Left colon (tissue), 2 donors: Measurements from ENCODE around the gene UEVLD. TPM values are rescaled to one million over a fixed set of nuclear protein-coding genes. Genes with fewer than 3 reads are reported as not detected.
"Not testable (repeated sequence)": the region's sequence is repeated elsewhere in the genome, so short reads cannot be mapped to it uniquely, and the experiment has no call there.

ENCODE experiments used
- ATAC-seq: fragments of 200-7000 bp; cut with Tn5 transposase; one replicate; pipeline ENCODE4 v1.9.1; 2020; ENCODE audit warnings: mild to moderate bottlenecking, moderate library complexity
- DNase-seq, 2 donors: peaks; one replicate each; pipeline ENCODE4 v3.0.0-alpha.2; 2020
- intact Hi-C, 2 donors: fragments of 100-400 bp; cut with DNase I in 1 of 2; cut with micrococcal nuclease in 1 of 2; formaldehyde crosslinking; loops; one replicate each; pipeline versions ENCODE4 v1.11.2 to v1.14.0; 2022; cut with DNase I, micrococcal nuclease
- total RNA-seq, 2 donors: library from RNA; stranded (reverse); fragmentation: NEBNext Ultra II Directional; extraction: Animal tissue kit (Norgen Biotek cat#: 25700); gene quantifications; one replicate each; pipeline ENCODE4 v1.2.1, GENCODE V29; 2021
- donor health status: DM: no; HTN: no; CAD: no.
- donor health status: DM: yes; HTN: yes; CAD: no.

The UEVLD gene
- total RNA-seq, 2 donors from 2014 or later: 32.7 to 36.3 TPM

DNA sequence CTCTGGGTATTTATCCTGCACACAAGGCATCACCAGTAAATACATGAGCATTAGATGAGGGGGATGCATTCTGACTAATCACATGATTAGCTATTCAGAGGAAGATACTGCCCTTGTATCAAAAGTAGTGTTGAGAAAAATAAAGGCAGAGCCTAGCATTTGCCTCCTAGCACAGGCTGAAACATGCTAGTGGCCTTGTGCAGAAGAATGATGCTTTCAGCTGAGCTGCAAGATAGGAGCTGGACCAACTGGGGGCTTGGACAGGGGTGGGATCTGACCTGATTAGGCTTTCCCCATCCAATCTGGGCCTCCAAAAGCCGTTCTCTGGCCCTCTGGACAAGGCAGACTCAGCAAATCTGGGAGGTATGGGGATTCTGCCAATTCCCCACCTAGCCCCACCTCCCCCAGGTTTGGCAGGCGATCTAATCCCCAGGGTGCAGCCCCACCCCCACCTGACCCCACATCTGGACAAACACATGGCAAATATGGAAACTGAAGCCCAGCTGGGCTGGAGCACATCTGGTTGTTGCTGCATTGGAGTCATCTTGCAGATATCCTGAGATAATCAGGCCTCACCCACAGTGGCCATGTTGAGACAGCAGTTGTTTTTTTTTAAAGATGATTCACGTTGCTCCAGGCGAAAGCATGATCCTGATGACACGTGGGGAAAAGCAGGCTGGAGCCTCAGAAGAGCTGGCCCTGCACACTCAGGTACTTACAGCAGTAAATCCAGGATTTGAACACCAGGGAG is 6.6 kb upstream of the UEVLD start:
- intact Hi-C loops: no loop called here
- ATAC-seq: no peak
- DNase-seq: no peak

GRCh38 chr11:18594088-18594487 is 5.6 kb upstream of the UEVLD start:
- ATAC-seq, DNase-seq, intact Hi-C loops: not testable (repeated sequence)

DNA sequence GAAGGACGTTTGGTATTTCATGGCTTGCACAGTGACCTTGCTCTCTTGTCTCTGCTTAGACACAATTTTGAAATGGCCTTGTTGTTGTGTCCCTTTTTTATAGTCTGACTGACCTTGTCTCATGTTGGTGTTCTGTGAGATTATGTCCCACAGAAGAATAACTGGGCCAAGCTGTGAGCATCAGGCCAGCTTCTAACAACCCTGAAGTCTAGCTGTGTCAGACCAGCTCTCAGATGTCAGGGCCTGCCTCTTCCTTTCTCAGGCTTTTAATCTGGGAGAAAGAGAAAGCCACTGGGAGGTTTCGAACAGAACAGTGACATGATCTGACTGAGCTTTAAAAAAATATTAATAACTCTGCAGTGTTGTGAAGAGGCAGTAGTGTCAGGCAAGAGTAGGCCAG is 2.0 kb upstream of the UEVLD start:
- no peak for ATAC-seq
- intact Hi-C loops: no loop called here
- DNase-seq: no peak

- intact Hi-C loops: no loop called here
- no peak for ATAC-seq
- no peak for DNase-seq
Measured at GRCh38 chr11:18581825-18582224, 6.7 kb downstream of the UEVLD start.

GRCh38 chr11:18580113-18580766 is 8.3 kb downstream of the UEVLD start:
- no peak for ATAC-seq
- DNase-seq: no peak
- intact Hi-C loops: no loop called here

- intact Hi-C loops: no loop called here
- ATAC-seq (peak; percentile 95), DNase-seq (peak; percentile 62 to 76)
Measured at GRCh38 chr11:18578975-18579598, 9.4 kb downstream of the UEVLD start.

GRCh38 chr11:18575361-18575760 is 13.2 kb downstream of the UEVLD start:
- intact Hi-C loops: no loop called here
- DNase-seq (no peak), ATAC-seq (no peak)

DNA sequence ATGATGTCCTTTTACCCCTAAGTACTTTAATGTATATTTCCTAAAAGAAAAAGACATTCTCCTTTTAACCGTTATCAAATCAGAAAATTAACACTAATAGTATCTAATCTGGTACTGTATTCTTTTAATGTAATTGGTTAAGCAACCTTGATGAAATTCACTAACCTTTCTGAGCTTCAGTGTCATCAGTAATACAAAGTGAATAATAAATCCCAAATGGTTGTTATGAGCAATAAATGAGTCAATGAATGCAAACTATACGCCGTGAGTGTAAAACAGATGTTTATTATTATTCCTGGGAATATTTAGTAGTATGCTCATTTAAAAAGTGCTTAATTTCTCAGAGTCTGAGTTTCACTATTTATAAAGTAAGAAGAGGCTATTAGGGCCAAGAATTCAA is 21.5 kb downstream of the UEVLD start:
- ATAC-seq (no peak), DNase-seq (no peak)
- intact Hi-C loops: no loop called here

DNA sequence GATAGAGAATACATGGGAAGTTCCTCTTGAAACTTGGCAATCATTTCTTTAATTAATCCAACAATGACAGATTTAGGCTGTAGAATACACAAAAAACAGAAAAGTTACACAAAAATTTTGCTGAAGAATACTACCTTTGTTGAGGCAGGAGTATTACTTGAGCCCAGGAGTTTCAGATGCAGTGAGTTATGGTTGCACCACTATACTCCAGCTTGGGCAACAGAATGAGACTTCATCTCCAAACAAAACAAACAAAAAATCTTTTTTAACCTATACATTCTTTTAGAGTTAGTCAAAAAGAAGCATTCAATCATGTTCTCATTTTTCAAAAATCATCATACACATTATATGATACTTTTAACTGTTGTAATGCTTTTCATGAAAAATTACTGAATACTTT is 22.1 kb downstream of the UEVLD start:
- DNase-seq (no peak), ATAC-seq (no peak)
- intact Hi-C loops: no loop called here

DNA sequence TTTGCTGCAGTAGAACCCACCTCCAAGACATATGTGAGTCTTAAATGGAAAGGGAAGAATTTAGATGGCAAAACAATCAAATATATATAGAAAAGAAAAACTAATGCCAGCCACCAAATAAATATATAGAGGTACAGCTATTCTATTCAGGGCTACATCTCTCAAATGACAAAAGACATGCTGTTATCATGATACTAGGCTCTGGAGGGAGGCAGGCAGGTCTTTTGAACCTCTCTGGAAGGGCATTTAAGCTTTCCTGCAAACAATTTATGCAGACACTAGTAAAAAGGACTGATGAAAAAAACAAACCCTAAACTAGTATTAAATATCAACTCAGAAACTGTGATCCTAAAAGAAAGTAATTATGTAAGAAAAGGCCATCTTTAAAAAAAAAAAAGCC is 24.4 kb downstream of the UEVLD start:
- ATAC-seq (no peak), DNase-seq (no peak)
- intact Hi-C loops: no loop called here

- intact Hi-C loops: no loop called here
- no peak for DNase-seq
- ATAC-seq: no peak
Measured at GRCh38 chr11:18563090-18563730, 25.3 kb downstream of the UEVLD start.

DNA sequence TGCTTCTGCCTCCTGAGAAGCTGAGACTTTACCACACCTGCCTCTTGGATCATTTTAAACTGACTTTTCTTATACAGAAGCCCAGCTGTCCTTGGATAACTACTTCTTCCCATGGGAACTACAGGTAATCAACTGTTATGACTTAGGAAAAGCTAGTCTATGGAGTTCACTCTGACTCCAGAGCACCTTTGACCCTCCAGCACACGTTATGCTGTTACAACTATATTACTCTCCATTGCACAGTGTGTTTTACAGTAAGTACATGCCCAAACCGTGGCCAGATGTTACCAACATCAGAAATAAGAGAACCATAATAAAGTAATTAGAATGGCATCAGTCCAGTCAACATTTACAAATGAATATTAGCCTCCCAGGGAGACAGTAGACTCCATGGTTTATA is 40.5 kb downstream of the UEVLD start:
- ATAC-seq (peak; percentile 99), DNase-seq (no peak)
- intact Hi-C loops: no loop called here

- intact Hi-C loops: no loop called here
- DNase-seq (no peak), ATAC-seq (peak; percentile 86)
Measured at GRCh38 chr11:18540207-18541009, 48.1 kb downstream of the UEVLD start.

DNA sequence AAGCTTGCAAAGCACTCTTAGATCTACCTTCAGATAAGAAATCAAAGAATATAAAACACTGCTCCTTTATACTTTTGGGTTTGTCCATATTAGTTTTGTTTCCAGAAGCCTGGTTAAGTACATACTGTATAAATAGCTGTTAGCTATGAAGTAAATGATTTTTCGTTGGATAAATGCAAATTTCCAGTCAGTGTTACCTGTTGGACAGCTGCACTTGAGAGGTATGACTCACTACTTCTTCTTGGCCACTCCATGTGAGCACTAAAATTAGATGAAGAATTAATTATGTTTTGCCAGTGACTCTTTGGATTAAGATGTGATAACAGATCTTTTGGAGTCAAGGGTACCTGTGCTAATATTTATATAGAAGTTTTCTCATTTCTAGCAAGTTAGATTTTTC is 52.3 kb downstream of the UEVLD start:
- intact Hi-C loops: no loop called here
- DNase-seq (no peak), ATAC-seq (no peak)

GRCh38 chr11:18534245-18534644 is 54.3 kb downstream of the UEVLD start:
- ATAC-seq: no peak
- intact Hi-C loops: no loop called here
- no peak for DNase-seq

- no peak for ATAC-seq
- intact Hi-C loops: no loop called here
- no peak for DNase-seq
Measured at GRCh38 chr11:18533365-18533764, 55.2 kb downstream of the UEVLD start.

- intact Hi-C loops: no loop called here
- DNase-seq: no peak
- peak; percentile 7 for ATAC-seq
Measured at GRCh38 chr11:18527512-18527911, 61.0 kb downstream of the UEVLD start.

GRCh38 chr11:18526521-18527296 is 61.8 kb downstream of the UEVLD start, which contains the start of gene TSG101:
Gene TSG101 (minus strand): TSS chr11:18526942. CDS start chr11:18526816, 126 bp downstream.
- DNase-seq (peak; percentile 95 to 97), ATAC-seq (peak; percentile 91)
- intact Hi-C loops: no loop called here
